K562 (cell line): ENCODE data around the gene MAPKAPK3. TPM values are rescaled to one million over a fixed set of nuclear protein-coding genes. Genes with fewer than 3 reads are reported as not detected.
A peak's percentile ranks its signal among the peaks of the same experiment; 100 is the strongest.

Experiments
- ATAC-seq: fragments of 200-7000 bp; cut with Tn5 transposase; 3 replicates; pipeline ENCODE4 v1.9.1; 2020; ENCODE audit warnings: moderate library complexity
- BruUV-seq: library from RNA; stranded (reverse); fragments of 400-500 nt; replicated peaks from 2 replicates; lab custom pipeline; 2021; lab: Mats Ljungman, UMichigan
- CTCF ChIA-PET: fragments of 300-600 bp; formaldehyde crosslinking; extraction: SDS; loops from one replicate; lab custom pipeline; 2021; ENCODE audit warnings: low intra/inter-chr PET ratio; lab: Yijun Ruan, JAX
- POLR2A ChIA-PET: fragments of 300-600, 350-650 bp; sonication (Branson Sonifier 250); formaldehyde crosslinking; extraction: SDS; loops from one replicate; lab custom pipeline; 2021; ENCODE audit warnings: antibody characterized with exemption, inconsistent platforms; lab: Yijun Ruan, JAX
- DNase-seq, 4 experiments: peaks; one replicate each; pipeline versions ENCODE4 v3.0.0 to v3.0.0-alpha.2; 2011 to 2018; ENCODE audit warnings: low spot score in 3 of 4, mixed read lengths in 3 of 4; ENCODE audit errors: extremely low read depth in 1 of 4
- FAIRE-seq: peaks from 2 replicates; lab custom pipeline; 2011; peaks lifted over from hg19 to GRCh38; lab: Jason Lieb, UNC
- H2AFZ ChIP-seq: 2 replicates; pipeline ENCODE4 v1.6.0; 2011; ENCODE audit warnings: low read depth, low read length, control low read depth, inconsistent platforms
- H3K27ac ChIP-seq: fragments of 200-600 bp; 3 replicates; pipeline ENCODE4 v1.8.0; 2011; ENCODE audit warnings: low read depth, mild to moderate bottlenecking, control low read depth, inconsistent platforms, low read length, moderate library complexity, mixed read lengths; ENCODE audit errors: extremely low read depth
- H3K27me3 ChIP-seq, 2 experiments: fragments of 300-600 bp in 1 of 2; 2 replicates in 1 of 2; 3 replicates in 1 of 2; pipeline versions ENCODE4 v1.6.0 to v1.8.0; 2011; ENCODE audit warnings: inconsistent platforms in 2 of 2, low read length in 2 of 2, mild to moderate bottlenecking in 1 of 2, mixed read lengths in 1 of 2, moderate library complexity in 1 of 2; ENCODE audit not compliant: control insufficient read depth in 2 of 2, insufficient read depth in 2 of 2
- H3K36me3 ChIP-seq: fragments of 300-600 bp; 3 replicates; pipeline ENCODE4 v1.8.0; 2011; ENCODE audit warnings: mild to moderate bottlenecking, low read length, inconsistent platforms; ENCODE audit not compliant: control insufficient read depth, insufficient read depth
- H3K4me1 ChIP-seq, 2 experiments: fragments of 200-600 bp in 1 of 2; replicated peaks in 1 of 2; 2 replicates in 1 of 2; 3 replicates in 1 of 2; pipeline versions ENCODE4 v1.5.1 to v1.8.0; 2011; ENCODE audit warnings: inconsistent platforms in 2 of 2, low read length in 2 of 2, mild to moderate bottlenecking in 1 of 2, mixed read lengths in 1 of 2, moderate library complexity in 1 of 2; ENCODE audit not compliant: control insufficient read depth in 2 of 2, insufficient read depth in 2 of 2
- H3K4me2 ChIP-seq: 2 replicates; pipeline ENCODE4 v1.6.1; 2011; ENCODE audit warnings: low read length, control low read depth, inconsistent platforms, mixed read lengths; ENCODE audit not compliant: insufficient read depth
- H3K4me3 ChIP-seq: fragments of 200-600 bp; sonication (generic), shearing (Covaris generic); 2 replicates; pipeline ENCODE4 v1.5.1; 2016; ENCODE audit warnings: control low read depth, inconsistent platforms
- H3K79me2 ChIP-seq: fragments of 200-600 bp; 3 replicates; pipeline ENCODE4 v1.8.0; 2011; ENCODE audit warnings: low read length, inconsistent platforms; ENCODE audit not compliant: control insufficient read depth, insufficient read depth
- H3K9ac ChIP-seq, 2 experiments: 2 replicates each; pipeline versions ENCODE4 v1.6.0 to v1.6.1; 2011; ENCODE audit warnings: low read depth in 2 of 2, low read length in 2 of 2, control low read depth in 1 of 2, inconsistent platforms in 1 of 2, mild to moderate bottlenecking in 1 of 2, mixed read lengths in 1 of 2; ENCODE audit not compliant: insufficient read depth in 1 of 2
- H3K9me1 ChIP-seq: one replicate; pipeline ENCODE4 v1.6.0; 2011; ENCODE audit warnings: inconsistent platforms, mild to moderate bottlenecking, low read length, moderate library complexity; ENCODE audit not compliant: control insufficient read depth, insufficient read depth
- H3K9me3 ChIP-seq: replicated peaks from 2 replicates; pipeline ENCODE4 v1.5.1; 2011; ENCODE audit warnings: low read depth, low read length, inconsistent platforms; ENCODE audit not compliant: control insufficient read depth, insufficient read depth
- H4K20me1 ChIP-seq: replicated peaks from 2 replicates; pipeline ENCODE4 v1.6.1; 2011; ENCODE audit warnings: low read length, inconsistent platforms, mixed read lengths; ENCODE audit not compliant: control insufficient read depth, insufficient read depth
- ATF1 ChIP-seq, 2 experiments: fragments of 450-650 bp in 1 of 2; IDR thresholded peaks; 2 replicates each; pipeline ENCODE4 v1.6.1; 2016; ENCODE audit warnings: missing compliant biosample characterization in 1 of 2, missing genetic modification characterization in 1 of 2
- CBX1 ChIP-seq: sonication (generic); IDR thresholded peaks from 2 replicates; pipeline ENCODE4 v1.6.1; 2016; ENCODE audit warnings: antibody characterized with exemption, low read depth, mild to moderate bottlenecking
- CBX2 ChIP-seq: fragments of 200-600 bp; sonication (generic); IDR thresholded peaks from one replicate; pipeline ENCODE4 v1.6.1; 2012; ENCODE audit warnings: mild to moderate bottlenecking, low read length, inconsistent platforms; ENCODE audit not compliant: insufficient read depth, poor library complexity, severe bottlenecking
- CHD2 ChIP-seq: IDR thresholded peaks from 2 replicates; pipeline ENCODE4 v1.6.1; 2011; ENCODE audit warnings: low read depth, low read length
- DDX20 ChIP-seq: fragments of 450-650 bp; IDR thresholded peaks from 2 replicates; pipeline ENCODE4 v1.6.1; 2016; ENCODE audit warnings: missing genetic modification characterization, low read depth, mild to moderate bottlenecking, missing compliant biosample characterization, moderate library complexity
- ERF ChIP-seq: fragments of 450-650 bp; formaldehyde crosslinking; IDR thresholded peaks from 2 replicates; pipeline ENCODE4 v1.4.0; 2020; ENCODE audit warnings: mild to moderate bottlenecking, mixed read lengths
- ETV1 ChIP-seq: fragments of 450-650 bp; conservative IDR thresholded peaks from 2 replicates; pipeline ENCODE4 v1.6.1; 2016; ENCODE audit warnings: missing genetic modification characterization, control low read depth, low read depth, missing compliant biosample characterization
- GABPA ChIP-seq: fragments of 200-800 bp; sonication (Bioruptor generic); conservative IDR thresholded peaks from 2 replicates; pipeline ENCODE4 v1.6.1; 2016; ENCODE audit warnings: low read depth, missing genetic modification characterization, missing compliant biosample characterization
- GATA2 ChIP-seq: sonication (generic); formaldehyde crosslinking; IDR thresholded peaks from 2 replicates; pipeline ENCODE4 v1.4.0; 2020; ENCODE audit warnings: mild to moderate bottlenecking, missing genetic modification reagents
- HCFC1 ChIP-seq: IDR thresholded peaks from 2 replicates; pipeline ENCODE4 v1.6.1; 2012; ENCODE audit warnings: low read depth, low read length, improper control_type of control experiment
- HNRNPLL ChIP-seq: fragments of 200-400 bp; formaldehyde crosslinking; IDR thresholded peaks from 2 replicates; pipeline ENCODE4 v1.6.1; 2017; ENCODE audit warnings: low read length, low read depth, mild to moderate bottlenecking; ENCODE audit not compliant: poor library complexity, severe bottlenecking
- KDM1A ChIP-seq, 2 experiments: fragments of 450-650 bp; IDR thresholded peaks; 2 replicates each; pipeline ENCODE4 v1.6.1; 2016; ENCODE audit warnings: mild to moderate bottlenecking in 2 of 2
- MCM7 ChIP-seq, 2 experiments: fragments of 450-650 bp; IDR thresholded peaks; 2 replicates each; pipeline ENCODE4 v1.6.1; 2016 to 2018
- MEIS2 ChIP-seq: fragments of 450-650 bp; IDR thresholded peaks from 2 replicates; pipeline ENCODE4 v1.6.1; 2014; ENCODE audit warnings: mild to moderate bottlenecking; ENCODE audit not compliant: partially characterized antibody
- RAD21 ChIP-seq, 2 experiments: fragments of 250-450 bp in 1 of 2; fragments of 450-650 bp in 1 of 2; sonication (Bioruptor Pico) in 1 of 2; formaldehyde crosslinking in 1 of 2; IDR thresholded peaks in 1 of 2; conservative IDR thresholded peaks in 1 of 2; 2 replicates each; pipeline versions ENCODE4 v1.4.0 to v1.8.0; 2020 to 2022; ENCODE audit warnings: mild to moderate bottlenecking in 2 of 2, moderate library complexity in 1 of 2
- SPI1 ChIP-seq: IDR thresholded peaks from 2 replicates; pipeline ENCODE4 v1.6.1; 2011; ENCODE audit warnings: low read depth, low read length, control low read depth, borderline replicate concordance
- TCF7L2 ChIP-seq: fragments of 150-350 bp; IDR thresholded peaks from 2 replicates; pipeline ENCODE4 v1.6.1; 2016; ENCODE audit warnings: low read depth, mild to moderate bottlenecking, low read length, moderate library complexity
- ZEB2 ChIP-seq: fragments of 450-650 bp; IDR thresholded peaks from 2 replicates; pipeline ENCODE4 v1.6.1; 2016
- ZNF124 ChIP-seq: sonication (generic); formaldehyde crosslinking; IDR thresholded peaks from 2 replicates; pipeline ENCODE4 v1.8.1; 2022; ENCODE audit warnings: missing genetic modification reagents
- ZNF184 ChIP-seq: sonication (generic); formaldehyde crosslinking; IDR thresholded peaks from 2 replicates; pipeline ENCODE4 v1.5.0; 2020; ENCODE audit warnings: missing genetic modification reagents
- ZNF764 ChIP-seq: fragments of 250-450 bp; sonication (Bioruptor Pico); IDR thresholded peaks from 2 replicates; pipeline ENCODE4 v1.4.0; 2020; ENCODE audit warnings: low read depth, mild to moderate bottlenecking, moderate library complexity
- ZNF830 ChIP-seq: fragments of 250-450 bp; sonication (Bioruptor Pico); IDR thresholded peaks from 2 replicates; pipeline ENCODE4 v1.5.0; 2021; ENCODE audit warnings: mild to moderate bottlenecking
- WGBS: fragments of 100-300 bp; shearing (Covaris generic); methylation state at CpG from one replicate; pipeline ENCODE4 v1.1.6; 2016; ENCODE audit warnings: low coverage, mixed read lengths; ENCODE audit not compliant: insufficient coverage; ENCODE audit errors: missing lambda C conversion rate; 5-methylcytosine and 5-hydroxymethylcytosine counted together
- in situ Hi-C: fragments of 300-500 bp; cut with MboI; formaldehyde crosslinking; loops from 4 replicates; pipeline ENCODE4 v1.15.0; 2018; ENCODE audit warnings: inconsistent platforms, mixed read lengths
- intact Hi-C: fragments of 100-400 bp; cut with micrococcal nuclease; formaldehyde crosslinking; loops from 2 replicates; pipeline ENCODE4 v1.14.2; 2022
- polyA plus RNA-seq, 8 experiments: library from polyadenylated mRNA; depleted of rRNA in 4 of 8; stranded (reverse) in 5 of 8; unstranded in 3 of 8; fragments of >200 nt; fragmentation: Nextera tagmentation in 2 of 8; fragmentation: Illumina TruSeq in 1 of 8; extraction: Ambion mirVana in 2 of 8; extraction: Trizol in 1 of 8; gene quantifications; 2 replicates each; pipeline versions ENCODE4 v1.2.1 to v1.2.3, GENCODE V29; 2011 to 2014; ENCODE audit warnings: inconsistent platforms in 1 of 8, missing spikeins in 1 of 8
- total RNA-seq, 7 experiments: library from RNA; depleted of rRNA in 6 of 7; stranded (reverse); fragments of >200 nt in 6 of 7; fragmentation: Illumina TruSeq in 2 of 7; extraction: Trizol in 2 of 7; gene quantifications; 2 replicates each; pipeline versions ENCODE4 v1.2.1 to v1.2.3, GENCODE V29; 2011 to 2021; ENCODE audit warnings: low replicate concordance in 1 of 7
- TF ChIP-seq, protein P1 (sequence below): fragments of 450-650 bp; IDR thresholded peaks from 2 replicates; pipeline ENCODE4 v1.6.1; 2016

Gene MAPKAPK3
- total and polyA plus RNA-seq, 9 of the 15 experiments (the other 6 are each of a cell fraction or from before 2014, with no cell fraction given), result 8.0 to 56.4 (median 41.2) TPM

DNA sequence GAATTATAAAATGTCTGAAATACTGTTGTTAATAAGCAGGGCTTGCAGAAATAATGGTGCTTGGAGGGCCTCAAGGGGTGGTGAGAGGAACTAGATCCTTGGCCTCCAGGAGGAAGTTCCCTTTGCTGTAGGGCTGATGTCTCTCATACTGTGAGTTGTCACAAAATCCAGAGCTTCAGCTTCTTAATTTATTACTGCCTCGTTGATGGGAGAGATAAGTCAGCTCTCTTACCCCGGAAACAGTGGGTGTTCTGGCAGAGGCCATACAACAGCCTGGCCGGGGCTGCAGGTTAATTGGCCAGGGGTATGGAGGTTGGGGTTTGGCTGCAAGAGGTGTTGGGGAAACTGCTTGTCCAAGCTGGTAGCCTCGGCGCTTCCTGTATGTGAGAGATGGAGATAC is 15.5 kb downstream of the MAPKAPK3 start:
- H2AFZ ChIP-seq, result no peak overlapping the region
- no peak for FAIRE-seq
- H3K36me3 ChIP-seq, result peaks cover 19% of the 10 kb centered on the region; the same call in 1 of the 3 replicates
- no peak overlapping the region for H3K27ac ChIP-seq
- H3K79me2 ChIP-seq, result peaks cover 23% of the 10 kb centered on the region
- no peaks in the 10 kb centered on the region for H3K27me3 ChIP-seq
- BruUV-seq, result no TSS peak
- no peak overlapping the region for H3K4me2 ChIP-seq
- intact Hi-C loops, result no loop called here
- in situ Hi-C loops, result loop anchor here (25.0 kb wide), 1 partner anchor 1055 kb away; no protein-coding TSS in a partner anchor
- ATAC-seq, result peak; percentile 62
- peaks cover 23% of the 10 kb centered on the region for H4K20me1 ChIP-seq
- H3K4me3 ChIP-seq, result no peak overlapping the region
- no peaks in the 10 kb centered on the region for H3K9me1 ChIP-seq
- ChIA-PET POLR2A (interaction anchor here (0.6 to 2.1 kb wide), 7 partner anchors 10 to 283 kb away, joined by 3 to 9 read pairs (median 4); no protein-coding TSS in a partner anchor), CTCF (interaction anchor here (0.7 kb wide), 1 partner anchor 16 kb away, joined by 3 read pairs; the partner anchor contains the start of gene MAPKAPK3)
- 27% methylated on average over 5 of the region's 5 CpGs for WGBS
- H3K4me1 ChIP-seq, result peaks cover 0 to 14% of the 10 kb centered on the region in 2 experiments; a peak in 4 of 5 replicates
- H3K9ac ChIP-seq, result 0 out of 4 replicates have a peak overlapping the region, but pooled peaks of 1 of the 2 experiments have one; percentile 37
- H3K9me3 ChIP-seq, result no peaks in the 10 kb centered on the region
- peak in 3 of 4 experiments; percentile 17 to 32 (median 27) for DNase-seq
- TF ChIP-seq HCFC1 (no peak), SPI1 (peak; percentile 36; the same call in 1 of the 2 replicates), ERF (no peak), TCF7L2 (no peak), GATA2 (CRISPR knock-in tag) (0 out of 2 replicates have a peak, but pooled peaks have one; percentile 35), HNRNPLL (no peak), ETV1 (tag) (peak; percentile 37; the same call in 1 of the 2 replicates), DDX20 (tag) (no peak), MEIS2 (peak; percentile 88), GABPA (tag) (peak; percentile 27; the same call in 1 of the 2 replicates), ZEB2 (no peak), ZNF184 (no peak), CBX2 (no peak), ZNF764 (CRISPR knock-in tag) (no peak), RAD21 (CRISPR knock-in tag; conservative IDR thresholded peaks at IDR 0.05 in 1 of 2, IDR thresholded peaks at IDR 0.05 in 1 of 2) (peak in 1 of 2 experiments; percentile 18; a peak in 1 of 4 replicates), CBX1 (no peak), ATF1 (CRISPR knock-in tag; IDR thresholded peaks at IDR 0.05) (no peak), ATF1 (tag; IDR thresholded peaks at IDR 0.05) (no peak), KDM1A (IDR thresholded peaks at IDR 0.05) (no peak), ZNF124 (CRISPR knock-in tag) (no peak), ZNF830 (CRISPR knock-in tag) (no peak), CHD2 (no peak), MCM7 (IDR thresholded peaks at IDR 0.05) (no peak)
- TF ChIP-seq, protein P1, sequence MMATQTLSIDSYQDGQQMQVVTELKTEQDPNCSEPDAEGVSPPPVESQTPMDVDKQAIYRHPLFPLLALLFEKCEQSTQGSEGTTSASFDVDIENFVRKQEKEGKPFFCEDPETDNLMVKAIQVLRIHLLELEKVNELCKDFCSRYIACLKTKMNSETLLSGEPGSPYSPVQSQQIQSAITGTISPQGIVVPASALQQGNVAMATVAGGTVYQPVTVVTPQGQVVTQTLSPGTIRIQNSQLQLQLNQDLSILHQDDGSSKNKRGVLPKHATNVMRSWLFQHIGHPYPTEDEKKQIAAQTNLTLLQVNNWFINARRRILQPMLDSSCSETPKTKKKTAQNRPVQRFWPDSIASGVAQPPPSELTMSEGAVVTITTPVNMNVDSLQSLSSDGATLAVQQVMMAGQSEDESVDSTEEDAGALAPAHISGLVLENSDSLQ, result peak; percentile 64
